Measurements from ENCODE around the gene IMPDH1. TPM values are rescaled to one million over a fixed set of nuclear protein-coding genes. Genes with fewer than 3 reads are reported as not detected.

IMPDH1 gene
- total RNA-seq, 4 donors from 2014 or later, result 29.1 to 72.1 (median 56.0) TPM

- H3K27ac ChIP-seq (replicated peaks in 1 of 4), result no peak overlapping the region
- no peak overlapping the region for H3K4me3 ChIP-seq
- WGBS, result 65% methylated on average over 3 of the region's 3 CpGs
- DNase-seq (ENCODE audit: extremely low spot score), result no peak
- intact Hi-C loops (cut with DNase I), result no loop called here
- peaks cover 0 to 12% (median 5%) of the 10 kb centered on the region in 4 donors for H3K4me1 ChIP-seq
- no peaks in the 10 kb centered on the region for H3K9me3 ChIP-seq
- H3K27me3 ChIP-seq, result no peaks in the 10 kb centered on the region
- no peaks in the 10 kb centered on the region for H3K36me3 ChIP-seq
- TF ChIP-seq, protein P1, sequence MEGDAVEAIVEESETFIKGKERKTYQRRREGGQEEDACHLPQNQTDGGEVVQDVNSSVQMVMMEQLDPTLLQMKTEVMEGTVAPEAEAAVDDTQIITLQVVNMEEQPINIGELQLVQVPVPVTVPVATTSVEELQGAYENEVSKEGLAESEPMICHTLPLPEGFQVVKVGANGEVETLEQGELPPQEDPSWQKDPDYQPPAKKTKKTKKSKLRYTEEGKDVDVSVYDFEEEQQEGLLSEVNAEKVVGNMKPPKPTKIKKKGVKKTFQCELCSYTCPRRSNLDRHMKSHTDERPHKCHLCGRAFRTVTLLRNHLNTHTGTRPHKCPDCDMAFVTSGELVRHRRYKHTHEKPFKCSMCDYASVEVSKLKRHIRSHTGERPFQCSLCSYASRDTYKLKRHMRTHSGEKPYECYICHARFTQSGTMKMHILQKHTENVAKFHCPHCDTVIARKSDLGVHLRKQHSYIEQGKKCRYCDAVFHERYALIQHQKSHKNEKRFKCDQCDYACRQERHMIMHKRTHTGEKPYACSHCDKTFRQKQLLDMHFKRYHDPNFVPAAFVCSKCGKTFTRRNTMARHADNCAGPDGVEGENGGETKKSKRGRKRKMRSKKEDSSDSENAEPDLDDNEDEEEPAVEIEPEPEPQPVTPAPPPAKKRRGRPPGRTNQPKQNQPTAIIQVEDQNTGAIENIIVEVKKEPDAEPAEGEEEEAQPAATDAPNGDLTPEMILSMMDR (IDR thresholded peaks at IDR 0.05), result no peak
- TF ChIP-seq POLR2AphosphoS5 (IDR thresholded peaks at IDR 0.05) (no peak), EP300 (IDR thresholded peaks at IDR 0.05) (no peak), POLR2A (IDR thresholded peaks at IDR 0.05; ENCODE audit: low read depth) (no peak)
Observed at GRCh38 chr7:128422842-128423241, 13.1 kb upstream of the IMPDH1 start.

DNA sequence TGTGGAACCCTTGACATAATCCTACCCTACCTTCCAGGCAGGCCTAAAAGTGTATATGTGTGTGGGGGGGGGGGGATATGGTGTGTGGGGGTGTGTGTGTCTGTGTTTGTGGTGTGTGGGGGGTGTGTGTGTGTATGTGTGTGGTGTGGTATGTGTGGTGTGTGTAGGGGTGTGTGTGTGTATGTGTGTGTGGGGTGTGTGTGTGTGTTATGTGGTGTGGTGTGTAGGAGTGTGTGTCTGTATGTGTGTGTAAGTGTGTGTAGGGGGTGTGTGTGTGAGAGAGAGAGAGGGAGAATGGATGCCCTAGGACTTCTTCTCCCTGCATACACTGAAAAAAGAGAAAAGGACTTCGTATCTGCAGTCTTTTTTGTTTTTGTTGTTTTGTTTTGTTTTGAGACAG is 12.3 kb upstream of the IMPDH1 start:
- H3K27me3 ChIP-seq, result no peaks in the 10 kb centered on the region
- intact Hi-C loops (cut with DNase I), result no loop called here
- no peak for TF ChIP-seq POLR2AphosphoS5 (IDR thresholded peaks at IDR 0.05)
- TF ChIP-seq POLR2A (IDR thresholded peaks at IDR 0.05; ENCODE audit: low read depth), result no peak
- no peak for TF ChIP-seq EP300 (IDR thresholded peaks at IDR 0.05)
- TF ChIP-seq, protein P1 (IDR thresholded peaks at IDR 0.05), result no peak
- DNase-seq (ENCODE audit: extremely low spot score), result no peak
- WGBS, result 89% methylated on average over 1 of the region's 1 CpG
- no peak overlapping the region for H3K4me3 ChIP-seq
- H3K4me1 ChIP-seq, result peaks cover 0 to 6% (median 2%) of the 10 kb centered on the region in 4 donors
- H3K36me3 ChIP-seq, result no peaks in the 10 kb centered on the region
- H3K9me3 ChIP-seq, result no peaks in the 10 kb centered on the region
- H3K27ac ChIP-seq (replicated peaks in 1 of 4), result no peak overlapping the region

GRCh38 chr7:128421384-128421783 is 11.6 kb upstream of the IMPDH1 start:
- H3K4me3 ChIP-seq, result no peak overlapping the region
- H3K27ac ChIP-seq (replicated peaks in 1 of 4), result no peak overlapping the region
- no peaks in the 10 kb centered on the region for H3K9me3 ChIP-seq
- TF ChIP-seq EP300 (IDR thresholded peaks at IDR 0.05), result no peak
- no peak for TF ChIP-seq POLR2A (IDR thresholded peaks at IDR 0.05; ENCODE audit: low read depth)
- no peak for TF ChIP-seq POLR2AphosphoS5 (IDR thresholded peaks at IDR 0.05)
- TF ChIP-seq, protein P1 (IDR thresholded peaks at IDR 0.05), result no peak
- peaks cover 0 to 6% (median 2%) of the 10 kb centered on the region in 4 donors for H3K4me1 ChIP-seq
- H3K36me3 ChIP-seq, result no peaks in the 10 kb centered on the region
- WGBS, result 86% methylated on average over 1 of the region's 1 CpG
- DNase-seq (ENCODE audit: extremely low spot score), result no peak
- H3K27me3 ChIP-seq, result no peaks in the 10 kb centered on the region
- intact Hi-C loops (cut with DNase I), result no loop called here

DNA sequence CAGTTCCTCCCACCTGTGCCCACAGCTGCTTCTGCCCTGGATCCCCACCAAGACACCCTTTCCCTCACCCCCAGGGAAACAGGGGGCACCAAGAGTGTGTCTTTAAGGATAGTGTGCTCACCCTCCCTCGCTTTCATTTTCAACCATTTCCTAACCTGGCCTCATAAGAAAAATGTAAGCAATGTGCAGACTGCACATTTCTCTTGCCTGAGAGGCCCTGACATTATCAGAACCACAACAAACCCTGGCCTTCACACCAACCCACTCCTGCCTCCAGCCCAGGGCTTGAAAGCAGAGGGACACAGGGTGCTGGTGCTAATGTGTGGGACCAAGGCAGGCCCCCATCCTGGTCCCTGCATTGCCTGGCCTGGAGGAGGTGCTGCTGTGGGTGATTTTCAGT is 11.0 kb upstream of the IMPDH1 start:
- no peak overlapping the region for H3K4me3 ChIP-seq
- H3K27me3 ChIP-seq, result no peaks in the 10 kb centered on the region
- intact Hi-C loops (cut with DNase I), result no loop called here
- H3K4me1 ChIP-seq, result peaks cover 0 to 6% (median 2%) of the 10 kb centered on the region in 4 donors
- no peaks in the 10 kb centered on the region for H3K36me3 ChIP-seq
- WGBS, result 81% methylated on average over 1 of the region's 1 CpG
- no peak for DNase-seq (ENCODE audit: extremely low spot score)
- no peaks in the 10 kb centered on the region for H3K9me3 ChIP-seq
- TF ChIP-seq POLR2A (IDR thresholded peaks at IDR 0.05; ENCODE audit: low read depth) (no peak), EP300 (IDR thresholded peaks at IDR 0.05) (no peak)
- no peak overlapping the region for H3K27ac ChIP-seq (replicated peaks in 1 of 4)

- H3K27me3 ChIP-seq, result no peaks in the 10 kb centered on the region
- H3K9me3 ChIP-seq, result no peaks in the 10 kb centered on the region
- DNase-seq (ENCODE audit: extremely low spot score), result no peak
- no peaks in the 10 kb centered on the region for H3K36me3 ChIP-seq
- intact Hi-C loops (cut with DNase I), result no loop called here
- no peak overlapping the region for H3K27ac ChIP-seq (replicated peaks in 1 of 4)
- peaks cover 0 to 4% (median 0%) of the 10 kb centered on the region in 4 donors for H3K4me1 ChIP-seq
- WGBS, result 87% methylated on average over 7 of the region's 7 CpGs
- TF ChIP-seq POLR2A (IDR thresholded peaks at IDR 0.05; ENCODE audit: low read depth) (no peak), EP300 (IDR thresholded peaks at IDR 0.05) (no peak), POLR2AphosphoS5 (IDR thresholded peaks at IDR 0.05) (no peak)
- TF ChIP-seq, protein P1 (IDR thresholded peaks at IDR 0.05), result no peak
- H3K4me3 ChIP-seq, result no peak overlapping the region
Observed at GRCh38 chr7:128419257-128419656, 9.5 kb upstream of the IMPDH1 start.

Data from esophagus muscularis mucosa (tissue), 4 donors.